Spleen (tissue), 11 donors: ENCODE data around the gene ANKRD44. TPM values are rescaled to one million over a fixed set of nuclear protein-coding genes. Genes with fewer than 3 reads are reported as not detected.

Experiments used
- DNase-seq: peaks from one replicate; pipeline ENCODE4 v3.0.0-alpha.2; 2020
- H3K27ac ChIP-seq, 8 donors: fragments of 200-600 bp; sonication (generic) in 7 of 8; 1 replicate in 4 of 8; 2 replicates in 4 of 8; pipeline versions ENCODE4 v1.5.0 to v1.8.0; 2016 to 2021; ENCODE audit warnings: inconsistent platforms in 4 of 8, mild to moderate bottlenecking in 4 of 8, moderate library complexity in 1 of 8
- H3K27me3 ChIP-seq, 7 donors: fragments of 200-600 bp; sonication (generic) in 6 of 7; replicated peaks in 1 of 7; 1 replicate in 4 of 7; 2 replicates in 3 of 7; pipeline versions ENCODE4 v1.5.0 to v1.8.0; 2016 to 2021; ENCODE audit warnings: inconsistent platforms in 3 of 7, mild to moderate bottlenecking in 1 of 7
- H3K36me3 ChIP-seq, 6 donors: fragments of 200-600 bp; sonication (generic) in 5 of 6; 1 replicate in 4 of 6; 2 replicates in 2 of 6; pipeline versions ENCODE4 v1.5.0 to v1.8.0; 2016 to 2021; ENCODE audit warnings: inconsistent platforms in 2 of 6
- H3K4me1 ChIP-seq, 6 donors: fragments of 200-600 bp; sonication (generic) in 5 of 6; 1 replicate in 3 of 6; 2 replicates in 3 of 6; pipeline versions ENCODE4 v1.5.0 to v1.8.0; 2016 to 2021; ENCODE audit warnings: inconsistent platforms in 3 of 6
- H3K4me3 ChIP-seq, 8 donors: fragments of 200-600 bp; sonication (generic) in 7 of 8; 1 replicate in 4 of 8; 2 replicates in 4 of 8; pipeline versions ENCODE4 v1.5.0 to v1.8.0; 2016 to 2021; ENCODE audit warnings: inconsistent platforms in 4 of 8, mild to moderate bottlenecking in 4 of 8, moderate library complexity in 2 of 8
- H3K9me3 ChIP-seq, 8 donors: fragments of 200-600 bp; sonication (generic) in 7 of 8; 1 replicate in 4 of 8; 2 replicates in 4 of 8; pipeline versions ENCODE4 v1.5.0 to v1.8.0; 2016 to 2021; ENCODE audit warnings: inconsistent platforms in 4 of 8
- CTCF ChIP-seq, 11 experiments: fragments of 200-600 bp in 7 of 11; fragments of 450-650 bp in 4 of 11; sonication (generic) in 4 of 11; IDR thresholded peaks in 8 of 11; conservative IDR thresholded peaks in 3 of 11; 1 replicate in 7 of 11; 2 replicates in 4 of 11; pipeline versions ENCODE4 v1.4.0 to v1.8.0; 2016 to 2021; ENCODE audit warnings: antibody characterized with exemption in 11 of 11, inconsistent platforms in 4 of 11, mild to moderate bottlenecking in 1 of 11
- POLR2A ChIP-seq, 3 donors: fragments of 450-650 bp; IDR thresholded peaks; one replicate each; pipeline ENCODE4 v1.5.1; 2017; ENCODE audit warnings: antibody characterized with exemption in 3 of 3, mild to moderate bottlenecking in 1 of 3
- POLR2AphosphoS5 ChIP-seq, 3 donors: sonication (generic); formaldehyde crosslinking; IDR thresholded peaks; one replicate each; pipeline ENCODE4 v1.5.1; 2017; ENCODE audit warnings: antibody characterized with exemption in 3 of 3
- WGBS, 5 donors: extraction: QIAGEN DNeasy Blood & Tissue Kit in 3 of 5; methylation state at CpG; one replicate each; pipeline versions ENCODE4 v1.1.5 to v1.1.7; 2013 to 2018; 5-methylcytosine and 5-hydroxymethylcytosine counted together
- intact Hi-C: fragments of 100-400 bp; cut with DNase I; formaldehyde crosslinking; loops from one replicate; pipeline ENCODE4 v1.15.0; 2023; ENCODE audit warnings: low total_unique reads
- polyA plus RNA-seq, 3 donors: library from polyadenylated mRNA; stranded (reverse); fragments of 200-250 nt; gene quantifications; one replicate each; pipeline ENCODE4 v1.2.1, GENCODE V29; 2013
- total RNA-seq, 7 donors: library from RNA; depleted of rRNA in 3 of 7; stranded (reverse); fragments of >200 nt in 3 of 7; fragmentation: NEBNext Ultra II Directional in 4 of 7; extraction: Animal tissue kit (Norgen Biotek cat#: 25700) in 4 of 7; gene quantifications; one replicate each; pipeline versions ENCODE4 v1.1.0 to v1.2.1, GENCODE V29; 2016 to 2021
- donor health status: healthy with polysubstance abuse.
- donor health status: DM: no; HTN: no; CAD: no; lungs with moderate emphysema.
- donor health status: DM: no; HTN: no; CAD: no.
- donor health status: Bipolar disorder and iron deficiency.
- donor health status: healthy.
- donor health status: DM: no; HTN: no; CAD: no.
- donor health status: DM: yes; HTN: yes; CAD: no.

The ANKRD44 gene
- total and polyA plus RNA-seq, 10 donors, result 16.0 to 183 (median 140) TPM

GRCh38 chr2:197249381-197250083 is 61.0 kb downstream of the ANKRD44 start:
- no peaks in the 10 kb centered on the region for H3K9me3 ChIP-seq
- WGBS, 5 donors, result 67 to 79% (median 69%) methylated on average over 3 of the region's 3 CpGs
- no peak overlapping the region for H3K4me3 ChIP-seq
- intact Hi-C loops, result no loop called here
- H3K27ac ChIP-seq, result peak overlapping the region in 6 of 8 donors; percentile 1 to 61 (median 34)
- H3K4me1 ChIP-seq, result peaks cover 16 to 100% (median 66%) of the 10 kb centered on the region in 6 donors
- DNase-seq, result no peak
- peaks cover 0 to 4% (median 0%) of the 10 kb centered on the region in 6 donors for H3K36me3 ChIP-seq
- TF ChIP-seq POLR2A (IDR thresholded peaks at IDR 0.05) (no peak), POLR2AphosphoS5 (IDR thresholded peaks at IDR 0.05) (no peak), CTCF (IDR thresholded peaks at IDR 0.05 in 8 of 11, conservative IDR thresholded peaks at IDR 0.05 in 3 of 11) (no peak)
- H3K27me3 ChIP-seq, result no peaks in the 10 kb centered on the region

GRCh38 chr2:197248623-197249022 is 62.0 kb downstream of the ANKRD44 start:
- WGBS, 5 donors, result 30 to 43% (median 33%) methylated on average over 3 of the region's 3 CpGs
- DNase-seq, result no peak
- intact Hi-C loops, result no loop called here
- Histone ChIP-seq H3K4me1 (peaks cover 12 to 100% (median 66%) of the 10 kb centered on the region in 6 donors), H3K36me3 (peaks cover 0 to 4% (median 0%) of the 10 kb centered on the region in 6 donors), H3K27me3 (no peaks in the 10 kb centered on the region), H3K4me3 (no peak overlapping the region), H3K27ac (peak overlapping the region in 5 of 8 donors; percentile 22 to 61 (median 55)), H3K9me3 (no peaks in the 10 kb centered on the region)
- TF ChIP-seq CTCF (IDR thresholded peaks at IDR 0.05 in 8 of 11, conservative IDR thresholded peaks at IDR 0.05 in 3 of 11) (no peak), POLR2AphosphoS5 (IDR thresholded peaks at IDR 0.05) (peak in 1 of 3 donors; percentile 10)

GRCh38 chr2:197248001-197248401 is 62.6 kb downstream of the ANKRD44 start:
- peaks cover 0 to 4% (median 0%) of the 10 kb centered on the region in 6 donors for H3K36me3 ChIP-seq
- H3K9me3 ChIP-seq, result no peaks in the 10 kb centered on the region
- TF ChIP-seq CTCF (IDR thresholded peaks at IDR 0.05 in 8 of 11, conservative IDR thresholded peaks at IDR 0.05 in 3 of 11), result no peak
- no peak for TF ChIP-seq POLR2A (IDR thresholded peaks at IDR 0.05)
- no peak for TF ChIP-seq POLR2AphosphoS5 (IDR thresholded peaks at IDR 0.05)
- no peaks in the 10 kb centered on the region for H3K27me3 ChIP-seq
- peaks cover 12 to 100% (median 68%) of the 10 kb centered on the region in 6 donors for H3K4me1 ChIP-seq
- intact Hi-C loops, result no loop called here
- WGBS, 5 donors, result 87 to 95% (median 88%) methylated on average over 4 of the region's 4 CpGs
- peak overlapping the region in 2 of 8 donors; percentile 21 to 56 for H3K27ac ChIP-seq
- no peak for DNase-seq
- H3K4me3 ChIP-seq, result no peak overlapping the region

GRCh38 chr2:197247083-197247482 is 63.5 kb downstream of the ANKRD44 start:
- TF ChIP-seq POLR2A (IDR thresholded peaks at IDR 0.05) (no peak), POLR2AphosphoS5 (IDR thresholded peaks at IDR 0.05) (no peak), CTCF (IDR thresholded peaks at IDR 0.05 in 8 of 11, conservative IDR thresholded peaks at IDR 0.05 in 3 of 11) (no peak)
- H3K4me1 ChIP-seq, result peaks cover 13 to 100% (median 72%) of the 10 kb centered on the region in 6 donors
- peaks cover 0 to 4% (median 0%) of the 10 kb centered on the region in 6 donors for H3K36me3 ChIP-seq
- 78 to 88% (median 83%) methylated on average over 5 of the region's 5 CpGs for WGBS, 5 donors
- no peak overlapping the region for H3K4me3 ChIP-seq
- no peaks in the 10 kb centered on the region for H3K27me3 ChIP-seq
- intact Hi-C loops, result no loop called here
- DNase-seq, result no peak
- H3K27ac ChIP-seq, result peak overlapping the region in 2 of 8 donors; percentile 7 to 21
- no peaks in the 10 kb centered on the region for H3K9me3 ChIP-seq
